ENCODE measurements around the gene SLC66A3.
"Not testable (repeated sequence)": the region's sequence is repeated elsewhere in the genome, so short reads cannot be mapped to it uniquely, and the experiment has no call there.

Gene SLC66A3

GRCh38 chr2:11163439-11164317 is 8.4 kb downstream of the SLC66A3 start:
- DNase-seq (ENCODE audit: low read depth in 2 of 2), result no peak

DNA sequence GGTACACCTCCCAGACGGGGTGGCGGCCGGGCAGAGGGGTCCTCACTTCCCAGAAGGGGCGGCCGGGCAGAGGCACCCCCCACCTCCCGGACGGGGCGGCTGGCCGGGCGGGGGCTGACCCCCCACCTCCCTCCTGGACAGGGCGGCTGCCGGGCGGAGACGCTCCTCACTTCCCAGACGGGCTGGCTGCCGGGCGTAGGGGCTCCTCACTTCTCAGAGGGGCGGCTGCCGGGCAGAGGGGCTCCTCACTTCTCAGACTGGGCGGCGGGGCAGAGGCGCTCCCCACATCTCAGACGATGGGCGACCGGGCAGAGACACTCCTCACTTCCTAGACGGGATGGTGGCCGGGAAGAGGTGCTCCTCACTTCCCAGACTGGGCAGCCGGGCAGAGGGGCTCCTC is 9.8 kb downstream of the SLC66A3 start:
- DNase-seq (ENCODE audit: low read depth in 2 of 2), result not testable (repeated sequence)

GRCh38 chr2:11166476-11166875 is 11.2 kb downstream of the SLC66A3 start:
- no peak for DNase-seq (ENCODE audit: low read depth in 2 of 2)

GRCh38 chr2:11168488-11168887 is 13.2 kb downstream of the SLC66A3 start:
- no peak for DNase-seq (ENCODE audit: low read depth in 2 of 2)

GRCh38 chr2:11169333-11169732 is 14.1 kb downstream of the SLC66A3 start:
- DNase-seq (ENCODE audit: low read depth in 2 of 2), result no peak

GRCh38 chr2:11174222-11174621 is 19.0 kb downstream of the SLC66A3 start:
- DNase-seq (ENCODE audit: low read depth in 2 of 2), result no peak

- no peak for DNase-seq (ENCODE audit: low read depth in 2 of 2)
Measured at GRCh38 chr2:11175293-11175795, 20.1 kb downstream of the SLC66A3 start.

GRCh38 chr2:11177871-11178690 is 22.8 kb downstream of the SLC66A3 start:
- DNase-seq (ENCODE audit: low read depth in 2 of 2), result no peak

DNA sequence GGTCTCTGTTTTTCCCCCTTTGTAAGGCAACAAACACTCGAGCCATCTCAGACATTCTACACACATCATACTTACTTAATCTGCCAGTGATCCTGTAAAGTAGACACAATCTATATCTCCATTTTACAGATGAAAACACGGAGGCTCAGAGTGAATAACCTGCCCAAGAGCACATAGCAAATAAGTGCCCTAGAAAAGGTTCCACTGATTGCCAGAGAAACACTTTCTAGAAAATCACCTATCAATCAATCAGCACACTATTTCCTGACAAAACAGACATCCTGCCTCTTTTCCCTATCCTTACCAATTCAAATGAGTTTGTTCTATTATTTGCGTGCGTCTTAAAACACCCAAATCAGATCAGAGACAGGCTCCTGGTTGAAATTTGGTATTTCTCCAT is 23.9 kb downstream of the SLC66A3 start:
- no peak for DNase-seq (ENCODE audit: low read depth in 2 of 2)

- DNase-seq (ENCODE audit: low read depth in 2 of 2), result no peak
Measured at GRCh38 chr2:11179899-11180298, 24.6 kb downstream of the SLC66A3 start.

- no peak for DNase-seq (ENCODE audit: low read depth in 2 of 2)
Measured at GRCh38 chr2:11180653-11181052, 25.4 kb downstream of the SLC66A3 start.

GRCh38 chr2:11182951-11183350 is 27.7 kb downstream of the SLC66A3 start:
- no peak for DNase-seq (ENCODE audit: low read depth in 2 of 2)

GRCh38 chr2:11186145-11186544 is 30.9 kb downstream of the SLC66A3 start:
- DNase-seq (ENCODE audit: low read depth in 2 of 2), result no peak

- no peak for DNase-seq (ENCODE audit: low read depth in 2 of 2)
Measured at GRCh38 chr2:11187083-11187619, 31.9 kb downstream of the SLC66A3 start.

- DNase-seq (ENCODE audit: low read depth in 2 of 2), result no peak
Measured at GRCh38 chr2:11187731-11188130, 32.5 kb downstream of the SLC66A3 start.

DNA sequence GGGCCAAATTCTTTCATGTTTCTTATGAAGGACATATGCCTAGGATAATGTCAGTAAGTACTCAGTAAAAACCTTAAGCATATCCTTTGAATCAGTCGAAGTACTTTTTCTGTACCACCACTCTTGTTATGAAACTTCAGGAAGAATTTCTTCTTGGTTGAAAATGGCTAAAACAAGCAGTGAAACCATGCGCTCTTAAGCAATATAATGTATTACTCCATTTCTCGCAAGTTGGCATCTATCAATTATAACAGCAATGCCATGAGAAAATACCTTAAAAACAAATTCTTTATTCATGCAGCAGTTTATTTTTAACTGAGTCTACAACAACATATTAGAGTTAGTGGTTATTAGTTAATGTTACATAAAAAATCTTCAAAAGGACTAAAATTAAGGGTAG is 41.0 kb downstream of the SLC66A3 start:
- no peak for DNase-seq (ENCODE audit: low read depth in 2 of 2)

DNA sequence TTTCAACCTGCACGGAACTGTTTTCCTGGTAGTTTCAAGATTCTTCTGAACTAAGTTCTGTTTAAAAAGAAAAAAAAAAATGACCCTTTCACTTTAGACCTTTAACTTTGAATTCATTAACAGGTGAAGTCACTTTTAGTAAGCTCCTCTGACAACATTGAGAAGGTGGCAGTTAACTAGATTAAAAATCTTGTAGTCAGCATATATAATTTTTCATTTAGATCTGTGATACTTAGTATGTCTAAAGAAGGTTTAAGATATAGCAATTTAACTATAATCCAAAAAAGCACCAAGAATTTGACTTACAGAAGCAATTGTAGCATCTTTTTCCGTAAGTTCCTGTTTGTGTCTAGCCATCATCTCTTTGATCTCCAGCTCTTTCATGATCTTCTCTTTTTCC is 45.4 kb downstream of the SLC66A3 start:
- no peak for DNase-seq (ENCODE audit: low read depth in 2 of 2)

- no peak for DNase-seq (ENCODE audit: low read depth in 2 of 2)
Measured at GRCh38 chr2:11201969-11202368, 46.7 kb downstream of the SLC66A3 start.

DNA sequence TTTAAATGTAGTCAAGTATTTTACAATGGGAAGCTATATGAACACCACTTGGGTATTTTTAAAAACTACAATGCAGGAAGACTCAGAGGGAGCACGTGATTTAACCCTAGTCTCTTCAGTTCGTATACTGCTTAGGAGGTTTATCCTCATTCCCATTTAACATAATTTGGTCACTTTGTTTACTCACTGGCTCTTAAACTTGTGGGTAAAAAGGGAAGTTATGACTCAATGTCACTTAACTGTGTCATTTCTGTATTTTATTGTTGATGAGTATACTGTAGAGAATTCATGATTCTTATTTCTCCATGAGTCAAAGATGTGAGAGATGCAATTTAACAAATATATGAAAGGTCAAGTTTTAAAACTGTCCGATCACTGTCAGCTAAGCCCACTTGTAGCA is 48.2 kb downstream of the SLC66A3 start:
- DNase-seq (ENCODE audit: low read depth in 2 of 2), result no peak

- no peak for DNase-seq (ENCODE audit: low read depth in 2 of 2)
Measured at GRCh38 chr2:11208083-11208482, 52.8 kb downstream of the SLC66A3 start.

- DNase-seq (ENCODE audit: low read depth in 2 of 2), result no peak
Measured at GRCh38 chr2:11212645-11213044, 57.4 kb downstream of the SLC66A3 start.

- DNase-seq (ENCODE audit: low read depth in 2 of 2), result no peak
Measured at GRCh38 chr2:11213090-11213638, 57.9 kb downstream of the SLC66A3 start.
